Mesothelial cell of epicardium (in vitro differentiated cells): Measurements from ENCODE around the gene IGSF11. TPM values are rescaled to one million over a fixed set of nuclear protein-coding genes. Genes with fewer than 3 reads are reported as not detected.

Experiments used
- DNase-seq, 2 experiments: peaks; one replicate each; pipeline ENCODE4 v3.0.0; 2021; ENCODE audit warnings: low spot score in 2 of 2; ENCODE audit not compliant: unreplicated experiment in 2 of 2
- H3K27ac Mint-ChIP-seq: 2 replicates; pipeline ENCODE4 v1.8.0; 2021; ENCODE audit warnings: mixed read lengths
- H3K27me3 Mint-ChIP-seq: 2 replicates; pipeline ENCODE4 v1.8.0; 2021; ENCODE audit warnings: low read depth, mixed read lengths
- H3K36me3 Mint-ChIP-seq: 2 replicates; pipeline ENCODE4 v1.8.0; 2021; ENCODE audit warnings: mixed read lengths
- H3K4me1 Mint-ChIP-seq: 2 replicates; pipeline ENCODE4 v1.8.0; 2021; ENCODE audit warnings: mixed read lengths
- H3K4me3 Mint-ChIP-seq: 2 replicates; pipeline ENCODE4 v1.8.0; 2021; ENCODE audit warnings: mild to moderate bottlenecking, moderate library complexity, mixed read lengths
- H3K9me3 Mint-ChIP-seq: 2 replicates; pipeline ENCODE4 v1.8.0; 2021; ENCODE audit warnings: mixed read lengths
- CTCF ChIP-seq: fragments of 200-600 bp; sonication (generic); IDR thresholded peaks from one replicate; pipeline ENCODE4 v1.5.0; 2021; ENCODE audit warnings: antibody characterized with exemption; ENCODE audit not compliant: unreplicated experiment
- total RNA-seq: library from RNA; stranded (reverse); gene quantifications from 3 replicates; pipeline ENCODE4 v1.2.1, GENCODE V29; 2021

Gene IGSF11
- total RNA-seq, 1 donor from 2014 or later = 2.0 TPM

- H3K4me3 Mint-ChIP-seq = peak overlapping the region; percentile 91
- peaks cover 60% of the 10 kb centered on the region for H3K27me3 Mint-ChIP-seq
- H3K4me1 Mint-ChIP-seq = peaks cover 12% of the 10 kb centered on the region
- no peak for TF ChIP-seq CTCF
- H3K36me3 Mint-ChIP-seq = no peaks in the 10 kb centered on the region
- peak overlapping the region; percentile 43 for H3K27ac Mint-ChIP-seq
- no peaks in the 10 kb centered on the region for H3K9me3 Mint-ChIP-seq
- no peak for DNase-seq
These were observed 1.0 kb downstream of the IGSF11 start for GRCh38 chr3:119033393-119034255.

GRCh38 chr3:119025171-119025795, 9.4 kb downstream of the IGSF11 start:
- Mint-ChIP-seq H3K36me3 (no peaks in the 10 kb centered on the region), H3K9me3 (no peaks in the 10 kb centered on the region), H3K27ac (no peak overlapping the region), H3K27me3 (peaks cover 3% of the 10 kb centered on the region), H3K4me1 (peaks cover 17% of the 10 kb centered on the region), H3K4me3 (no peak overlapping the region)
- no peak for TF ChIP-seq CTCF
- DNase-seq = no peak

- Mint-ChIP-seq H3K36me3 (no peaks in the 10 kb centered on the region), H3K9me3 (no peaks in the 10 kb centered on the region), H3K27me3 (no peaks in the 10 kb centered on the region), H3K4me1 (peaks cover 35% of the 10 kb centered on the region), H3K27ac (no peak overlapping the region), H3K4me3 (no peak overlapping the region)
- no peak for DNase-seq
- TF ChIP-seq CTCF = no peak
These were observed 14.7 kb downstream of the IGSF11 start for GRCh38 chr3:119019767-119020518.

GRCh38 chr3:119018690-119019463, 15.8 kb downstream of the IGSF11 start:
- H3K36me3 Mint-ChIP-seq = no peaks in the 10 kb centered on the region
- no peaks in the 10 kb centered on the region for H3K27me3 Mint-ChIP-seq
- no peak overlapping the region for H3K27ac Mint-ChIP-seq
- no peak for DNase-seq
- no peak for TF ChIP-seq CTCF
- H3K9me3 Mint-ChIP-seq = no peaks in the 10 kb centered on the region
- peaks cover 32% of the 10 kb centered on the region for H3K4me1 Mint-ChIP-seq
- H3K4me3 Mint-ChIP-seq = no peak overlapping the region

- no peak overlapping the region for H3K27ac Mint-ChIP-seq
- TF ChIP-seq CTCF = no peak
- no peaks in the 10 kb centered on the region for H3K9me3 Mint-ChIP-seq
- H3K27me3 Mint-ChIP-seq = no peaks in the 10 kb centered on the region
- H3K4me3 Mint-ChIP-seq = no peak overlapping the region
- peaks cover 23% of the 10 kb centered on the region for H3K4me1 Mint-ChIP-seq
- no peaks in the 10 kb centered on the region for H3K36me3 Mint-ChIP-seq
- no peak for DNase-seq
These were observed 18.7 kb downstream of the IGSF11 start for GRCh38 chr3:119015942-119016341.
